Thyroid gland (tissue), 4 donors: ENCODE results near the gene SMYD4.

Experiments
- POLR2A ChIP-seq, 2 donors: fragments of 450-650 bp; IDR thresholded peaks; one replicate each; pipeline ENCODE4 v1.6.1; 2017; ENCODE audit warnings: antibody characterized with exemption in 2 of 2, mild to moderate bottlenecking in 2 of 2, moderate library complexity in 1 of 2
- TF ChIP-seq, protein P1 (sequence below), 6 experiments: fragments of 200-600 bp in 3 of 6; fragments of 450-650 bp in 3 of 6; sonication (generic) in 3 of 6; IDR thresholded peaks; one replicate each; pipeline ENCODE4 v1.5.1; 2016 to 2019; ENCODE audit warnings: antibody characterized with exemption in 6 of 6, mild to moderate bottlenecking in 2 of 6, inconsistent platforms in 1 of 6, moderate library complexity in 1 of 6

DNA sequence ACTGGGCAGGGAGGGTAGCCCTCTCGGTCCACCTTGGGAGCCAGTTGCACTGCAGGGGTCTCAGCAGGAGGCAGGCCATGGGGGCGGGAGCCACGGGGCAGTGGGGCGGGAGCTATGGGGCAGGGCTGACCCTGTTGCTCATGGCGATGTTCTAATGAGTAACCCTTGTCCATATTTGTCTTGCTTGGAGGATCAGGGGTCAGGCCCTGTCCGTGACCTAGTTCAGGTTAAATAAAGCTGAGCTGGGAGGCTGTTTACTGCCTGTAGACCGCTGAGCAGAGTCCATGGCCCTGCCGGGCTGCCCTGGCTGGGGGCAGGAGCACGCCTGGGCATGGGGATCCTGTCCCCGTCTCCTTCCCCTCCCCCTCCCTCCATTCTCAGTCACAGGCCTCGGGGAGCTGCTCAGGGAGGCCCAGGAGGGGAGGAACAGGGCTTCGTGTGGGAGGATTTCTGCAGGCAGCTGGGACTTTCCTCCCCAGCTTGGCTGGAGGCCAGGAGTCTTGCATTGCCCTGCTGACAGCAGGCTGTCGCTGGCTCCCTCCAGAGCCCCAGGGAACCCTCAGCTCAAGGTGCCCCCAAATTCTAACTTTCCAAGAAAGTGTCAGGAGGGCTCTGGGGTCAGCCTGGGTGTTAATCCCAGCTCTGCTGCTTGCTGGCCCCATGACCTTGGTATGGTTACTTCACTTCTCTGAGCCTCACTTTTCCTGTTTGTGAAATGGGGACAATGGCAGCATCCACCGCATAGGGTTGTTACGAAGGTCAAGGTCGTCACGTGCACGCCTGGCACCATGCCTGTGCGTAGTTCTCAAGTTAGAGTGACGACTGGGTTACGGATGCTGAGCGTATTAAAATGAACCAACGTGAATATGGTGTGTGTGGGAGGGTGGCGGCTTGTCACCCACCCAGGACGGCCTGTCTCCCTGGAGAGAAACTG lies 93.1 kb downstream of the SMYD4 start:
- no peak for TF ChIP-seq POLR2A (IDR thresholded peaks at IDR 0.05)
- TF ChIP-seq, protein P1, sequence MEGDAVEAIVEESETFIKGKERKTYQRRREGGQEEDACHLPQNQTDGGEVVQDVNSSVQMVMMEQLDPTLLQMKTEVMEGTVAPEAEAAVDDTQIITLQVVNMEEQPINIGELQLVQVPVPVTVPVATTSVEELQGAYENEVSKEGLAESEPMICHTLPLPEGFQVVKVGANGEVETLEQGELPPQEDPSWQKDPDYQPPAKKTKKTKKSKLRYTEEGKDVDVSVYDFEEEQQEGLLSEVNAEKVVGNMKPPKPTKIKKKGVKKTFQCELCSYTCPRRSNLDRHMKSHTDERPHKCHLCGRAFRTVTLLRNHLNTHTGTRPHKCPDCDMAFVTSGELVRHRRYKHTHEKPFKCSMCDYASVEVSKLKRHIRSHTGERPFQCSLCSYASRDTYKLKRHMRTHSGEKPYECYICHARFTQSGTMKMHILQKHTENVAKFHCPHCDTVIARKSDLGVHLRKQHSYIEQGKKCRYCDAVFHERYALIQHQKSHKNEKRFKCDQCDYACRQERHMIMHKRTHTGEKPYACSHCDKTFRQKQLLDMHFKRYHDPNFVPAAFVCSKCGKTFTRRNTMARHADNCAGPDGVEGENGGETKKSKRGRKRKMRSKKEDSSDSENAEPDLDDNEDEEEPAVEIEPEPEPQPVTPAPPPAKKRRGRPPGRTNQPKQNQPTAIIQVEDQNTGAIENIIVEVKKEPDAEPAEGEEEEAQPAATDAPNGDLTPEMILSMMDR (IDR thresholded peaks at IDR 0.05), result no peak
